Measurements from ENCODE around the gene NOC2L.
"Not testable (repeated sequence)": the region's sequence is repeated elsewhere in the genome, so short reads cannot be mapped to it uniquely, and the experiment has no call there.

DNA sequence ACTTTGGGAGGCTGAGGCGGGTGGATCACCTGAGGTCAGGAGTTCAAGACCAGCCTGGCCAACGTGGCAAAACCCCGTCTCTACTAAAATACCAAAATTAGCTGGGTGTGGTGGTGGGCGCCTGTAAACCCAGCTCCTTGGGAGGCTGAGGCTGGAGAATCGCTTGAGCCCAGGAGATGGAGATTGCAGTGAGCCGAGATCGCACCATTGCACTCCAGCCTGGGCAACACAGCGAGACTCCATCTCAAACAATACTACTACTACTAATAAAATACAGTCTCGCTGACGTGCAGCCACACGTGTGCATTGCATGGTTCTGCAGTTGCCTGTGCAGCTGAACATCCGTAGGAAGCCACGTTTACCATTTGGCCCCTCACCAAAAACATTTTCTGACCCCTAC, 12.2 kb downstream of the NOC2L start:
- TF ChIP-seq POLR2A (IDR thresholded peaks at IDR 0.05), result not testable (repeated sequence)
- TF ChIP-seq, protein P1, sequence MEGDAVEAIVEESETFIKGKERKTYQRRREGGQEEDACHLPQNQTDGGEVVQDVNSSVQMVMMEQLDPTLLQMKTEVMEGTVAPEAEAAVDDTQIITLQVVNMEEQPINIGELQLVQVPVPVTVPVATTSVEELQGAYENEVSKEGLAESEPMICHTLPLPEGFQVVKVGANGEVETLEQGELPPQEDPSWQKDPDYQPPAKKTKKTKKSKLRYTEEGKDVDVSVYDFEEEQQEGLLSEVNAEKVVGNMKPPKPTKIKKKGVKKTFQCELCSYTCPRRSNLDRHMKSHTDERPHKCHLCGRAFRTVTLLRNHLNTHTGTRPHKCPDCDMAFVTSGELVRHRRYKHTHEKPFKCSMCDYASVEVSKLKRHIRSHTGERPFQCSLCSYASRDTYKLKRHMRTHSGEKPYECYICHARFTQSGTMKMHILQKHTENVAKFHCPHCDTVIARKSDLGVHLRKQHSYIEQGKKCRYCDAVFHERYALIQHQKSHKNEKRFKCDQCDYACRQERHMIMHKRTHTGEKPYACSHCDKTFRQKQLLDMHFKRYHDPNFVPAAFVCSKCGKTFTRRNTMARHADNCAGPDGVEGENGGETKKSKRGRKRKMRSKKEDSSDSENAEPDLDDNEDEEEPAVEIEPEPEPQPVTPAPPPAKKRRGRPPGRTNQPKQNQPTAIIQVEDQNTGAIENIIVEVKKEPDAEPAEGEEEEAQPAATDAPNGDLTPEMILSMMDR (IDR thresholded peaks at IDR 0.05 in 4 of 5, conservative IDR thresholded peaks at IDR 0.05 in 1 of 5), result not testable (repeated sequence)

Measured in gastrocnemius medialis (tissue), 4 donors.